Stimulated activated CD4-positive, alpha-beta T cell treated with anti-CD3 and anti-CD28 coated beads, Interleukin-4, amount 100 ng/mL, for 24 hours (primary cell): Measurements from ENCODE around the gene MRO.

Source experiments
- DNase-seq: peaks from one replicate; pipeline ENCODE4 v3.0.0-alpha.2; 2020

MRO gene

DNA sequence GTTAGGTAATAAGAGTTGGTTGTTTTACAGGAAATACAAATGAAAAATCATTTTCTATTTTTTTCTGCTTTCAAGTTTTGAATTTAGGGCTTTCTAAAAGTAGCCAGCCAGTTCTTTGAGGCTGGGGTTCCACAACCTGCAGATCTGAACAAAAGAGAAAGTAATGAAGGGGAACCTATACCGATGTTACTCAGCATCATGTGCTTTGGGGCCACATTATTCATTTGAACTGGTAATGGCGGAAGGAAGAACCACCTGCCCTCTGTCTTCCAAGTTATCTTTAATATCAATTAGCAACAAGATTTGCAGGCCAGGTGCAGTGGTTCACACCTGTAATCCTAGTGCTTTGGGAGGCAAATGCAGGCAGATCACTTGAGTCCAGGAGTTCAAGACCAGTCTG is 12.9 kb upstream of the MRO start:
- no peak for DNase-seq

DNA sequence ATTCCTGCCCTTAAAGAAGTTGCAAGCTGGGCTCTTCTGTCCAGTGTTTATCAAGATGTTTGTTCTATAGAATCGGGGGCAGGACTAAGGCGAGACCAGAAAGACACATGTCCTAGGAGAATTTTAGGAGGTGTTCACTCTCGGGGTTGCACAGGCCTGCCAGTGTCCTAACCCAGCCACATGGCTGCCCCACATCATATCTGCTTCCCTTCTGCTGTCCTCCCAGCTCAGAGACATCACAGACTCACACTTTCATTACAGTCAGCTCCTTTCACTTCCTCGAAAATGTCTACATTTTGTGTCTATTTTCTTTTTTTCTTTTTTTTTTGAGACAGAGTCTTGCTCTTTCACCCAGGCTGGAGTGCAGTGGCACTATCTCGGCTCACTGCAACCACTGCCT is 10.7 kb upstream of the MRO start:
- DNase-seq, result no peak

DNA sequence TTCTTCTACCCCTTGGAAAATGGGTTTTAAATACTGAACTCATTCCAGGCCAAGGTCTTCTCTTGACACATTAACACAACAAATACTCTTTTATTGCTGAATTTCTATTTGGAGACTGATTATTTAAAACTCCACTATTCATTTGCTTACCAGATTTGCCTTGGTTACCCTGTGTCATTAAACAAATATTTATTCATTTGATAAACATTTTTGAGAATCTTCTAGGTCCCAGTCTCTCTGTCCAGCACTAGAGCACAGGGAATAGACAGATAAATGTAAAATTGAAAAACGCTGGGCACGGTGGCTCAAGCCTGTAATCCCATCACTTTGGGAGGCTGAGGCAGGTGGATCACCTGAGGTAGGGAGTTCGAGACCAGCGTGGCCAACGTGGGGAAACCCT is 9.8 kb upstream of the MRO start:
- DNase-seq, result no peak

DNA sequence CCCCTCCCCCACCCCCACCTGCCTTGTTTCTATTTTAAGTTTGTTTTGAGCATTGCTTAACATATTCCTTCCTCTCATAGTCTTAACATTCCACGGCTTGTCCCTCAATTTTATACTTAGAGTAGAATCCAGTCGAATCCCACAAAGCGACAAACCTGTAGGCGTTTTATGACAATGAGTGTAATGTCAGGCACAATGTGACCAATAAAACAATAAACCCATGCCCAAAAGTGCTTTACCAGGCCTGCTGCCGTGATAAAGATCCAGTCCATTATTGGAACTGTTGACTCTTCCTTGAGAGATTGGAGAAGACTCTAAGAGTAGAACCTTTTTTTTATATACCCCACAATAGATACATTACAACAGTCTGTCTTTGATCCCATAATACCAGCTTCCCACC is 6.2 kb upstream of the MRO start:
- no peak for DNase-seq

DNA sequence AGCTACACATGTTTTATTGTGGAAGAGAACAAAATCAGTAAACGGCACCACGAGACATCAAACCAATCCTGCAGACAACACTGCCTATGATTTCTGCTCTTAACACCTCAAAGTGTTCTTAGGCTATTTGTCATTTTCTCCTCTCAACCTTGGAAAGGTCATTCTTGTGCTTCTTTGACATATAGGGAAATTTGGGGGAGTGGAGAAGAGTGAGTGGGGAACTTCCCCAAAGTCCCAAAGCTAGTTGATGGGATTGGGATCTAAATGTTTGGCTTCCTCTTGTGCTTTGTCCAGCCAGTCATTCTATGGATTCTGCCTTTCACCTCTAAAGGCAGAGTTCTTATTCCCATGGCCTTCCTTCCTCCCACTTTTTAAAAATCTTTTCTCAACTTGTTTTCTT is 5.8 kb upstream of the MRO start:
- no peak for DNase-seq

DNA sequence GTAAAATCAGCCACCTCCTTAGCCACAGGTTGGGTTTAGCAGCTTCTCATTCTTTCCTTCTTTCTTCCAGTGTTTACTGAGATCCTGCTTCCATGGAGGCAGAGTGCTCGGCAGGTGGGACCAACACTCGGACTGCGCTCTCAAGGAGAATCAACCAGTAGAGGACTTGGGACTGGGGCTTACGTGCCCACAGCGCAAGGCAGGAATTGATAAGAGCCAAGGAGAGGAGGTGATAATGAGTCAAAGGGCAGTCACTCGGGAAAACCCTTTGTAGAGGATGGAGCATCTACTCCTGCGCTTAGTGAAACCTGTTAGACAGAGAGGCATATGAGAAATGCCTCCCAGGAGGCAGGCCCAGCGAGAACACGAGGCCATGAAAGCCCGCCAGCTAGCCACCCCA is 2.9 kb upstream of the MRO start:
- no peak for DNase-seq

DNA sequence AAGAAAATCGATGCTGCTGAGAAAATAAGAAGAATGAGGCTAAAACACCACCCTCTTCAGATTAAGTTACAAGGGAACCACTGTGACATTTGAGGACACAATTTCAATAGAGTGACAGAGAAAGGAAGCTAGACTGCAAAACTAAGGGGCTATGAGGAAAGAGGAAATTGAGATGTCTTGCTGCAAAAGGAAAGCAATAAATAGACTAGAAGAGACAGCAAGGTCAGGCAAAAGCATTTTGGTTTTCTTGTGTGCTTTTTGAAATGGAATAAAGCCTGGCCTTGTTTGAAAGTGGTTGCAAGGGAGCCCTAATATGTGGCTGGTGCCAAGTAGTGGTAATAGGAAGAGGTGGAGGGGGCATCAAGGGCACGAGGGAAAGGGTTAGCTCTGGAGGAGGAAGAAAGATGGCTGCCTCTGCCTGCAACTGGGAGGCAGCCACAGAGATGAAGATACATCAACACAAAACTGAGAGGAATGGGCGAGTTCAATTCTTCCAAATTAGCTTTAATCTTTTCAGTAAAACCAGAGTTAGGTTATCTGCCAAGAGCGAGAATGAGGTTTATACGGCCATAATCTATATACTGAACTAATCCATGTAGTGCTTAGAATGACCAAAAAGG is 1.2 kb upstream of the MRO start:
- DNase-seq, result no peak

DNA sequence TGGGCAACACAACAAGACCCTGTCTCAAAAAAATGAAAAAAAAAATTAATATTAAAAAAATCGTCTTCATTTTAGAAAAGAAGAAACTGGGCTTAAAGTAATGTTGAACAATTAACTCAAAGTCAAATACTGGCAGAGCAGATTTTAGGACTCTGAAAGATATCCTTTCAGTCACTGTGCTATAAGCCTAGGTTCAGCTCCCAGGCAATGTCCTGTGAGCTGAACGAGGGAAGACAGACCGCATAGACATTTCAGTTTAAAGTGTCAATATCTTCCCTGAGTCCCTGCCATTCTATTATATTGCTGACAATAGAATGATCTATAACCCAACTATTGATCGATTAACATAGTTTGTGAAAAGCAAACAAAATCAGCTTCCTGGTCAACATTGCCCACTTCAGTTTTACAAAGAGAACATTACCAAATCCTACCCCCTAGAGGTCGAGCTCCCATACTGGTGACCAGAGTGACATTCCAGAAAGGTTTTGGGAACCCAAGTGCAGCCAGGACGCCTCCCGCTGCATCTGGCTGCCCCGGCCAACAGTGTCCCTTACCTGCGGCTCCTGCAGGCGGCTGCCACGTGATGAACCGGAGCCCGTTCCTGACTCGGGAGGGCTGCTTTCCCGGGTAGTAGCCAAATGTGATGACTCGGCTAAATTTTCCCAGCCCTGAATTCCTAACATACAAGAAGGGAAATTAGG is 639 bp downstream of the MRO start:
- no peak for DNase-seq

DNA sequence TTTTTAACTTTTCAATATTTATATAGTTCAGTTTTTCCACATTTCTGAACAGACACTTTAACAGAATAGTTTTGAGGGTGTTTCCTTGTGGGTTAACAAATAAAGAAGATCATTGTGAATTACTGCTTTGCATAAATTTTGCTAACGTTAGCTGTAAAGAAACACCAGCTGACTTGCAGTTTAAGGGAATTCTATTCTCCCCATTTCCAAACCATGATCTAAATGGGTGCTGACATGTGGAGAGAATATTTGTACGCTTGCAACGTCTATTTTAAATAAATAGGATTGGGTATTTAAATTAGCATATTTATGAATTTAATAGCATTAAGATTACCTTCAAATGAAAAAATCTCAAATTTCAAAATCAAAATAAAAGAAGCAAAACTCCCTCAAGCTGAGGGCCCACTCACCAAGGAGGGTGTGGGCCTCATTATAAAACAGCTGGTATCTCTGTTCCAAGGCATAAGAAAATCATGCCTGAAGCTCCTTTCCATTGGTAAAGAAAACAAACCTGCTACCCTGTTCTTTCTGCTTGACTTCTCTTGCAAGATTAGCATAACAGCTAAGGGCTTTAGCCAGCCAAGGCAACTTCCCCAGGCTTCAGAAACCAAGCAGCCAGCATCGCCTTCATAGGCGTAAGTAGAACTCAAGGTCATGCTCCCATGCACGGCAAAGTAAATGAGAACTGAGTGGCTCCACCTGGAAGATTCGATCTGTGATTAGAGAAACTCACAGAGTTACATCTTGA is 3.2 kb downstream of the MRO start:
- DNase-seq, result no peak

DNA sequence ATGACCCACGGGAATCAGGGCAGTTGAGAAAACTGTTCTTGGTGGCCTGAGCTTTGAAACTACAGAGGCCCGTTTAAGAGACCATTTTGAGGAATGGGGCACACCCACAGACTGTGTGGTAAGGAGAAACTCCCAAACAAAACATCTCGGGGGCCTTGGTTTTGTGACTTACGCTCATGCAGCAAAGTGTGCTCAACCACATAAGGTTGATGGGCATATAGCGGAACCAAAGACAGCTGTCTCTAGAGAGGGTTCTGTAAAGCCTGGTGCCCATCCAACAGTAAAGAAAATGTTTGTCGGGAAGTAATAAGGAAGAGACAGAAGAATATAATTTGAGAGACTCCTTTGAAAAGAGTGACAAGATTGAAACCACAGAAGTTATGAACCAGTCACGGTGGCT is 5.4 kb downstream of the MRO start:
- no peak for DNase-seq

DNA sequence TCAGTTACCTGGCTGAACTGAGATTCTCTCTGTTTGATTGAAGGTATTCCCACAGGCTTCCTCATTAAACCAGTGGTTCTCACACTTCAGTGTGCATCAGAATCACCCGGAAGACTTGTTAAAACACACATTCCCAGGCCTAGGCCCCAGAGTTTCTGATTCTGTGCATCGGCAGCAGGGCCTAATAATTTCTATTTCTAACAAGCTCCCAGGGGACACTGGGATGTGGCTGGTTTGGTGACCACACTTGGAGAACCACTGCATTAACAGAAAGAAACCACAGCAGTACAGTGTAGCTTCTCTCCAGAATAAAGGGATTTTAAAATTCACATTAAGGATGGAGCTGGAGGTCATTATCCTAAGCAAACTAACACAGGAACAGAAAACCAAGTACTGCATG is 6.5 kb downstream of the MRO start:
- no peak for DNase-seq

DNA sequence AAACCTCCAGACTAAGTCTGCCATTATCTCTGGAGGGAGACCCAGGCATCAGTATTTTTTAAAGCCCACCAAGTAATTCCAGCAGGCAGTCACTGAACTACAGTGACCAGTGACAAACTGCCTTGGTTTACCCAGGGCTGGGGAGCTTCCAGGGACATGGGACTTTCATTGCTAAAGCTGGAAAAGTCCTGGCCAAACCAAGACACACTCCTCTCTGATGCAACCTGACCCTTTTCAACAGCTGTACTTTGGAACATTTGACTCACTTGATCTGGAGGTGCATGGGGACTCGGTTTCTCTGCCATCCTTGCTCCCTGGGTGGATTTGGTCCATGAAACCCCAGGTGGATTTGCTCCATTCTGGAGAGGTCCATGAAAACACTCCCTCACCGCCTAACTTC is 7.0 kb downstream of the MRO start:
- DNase-seq, result no peak

DNA sequence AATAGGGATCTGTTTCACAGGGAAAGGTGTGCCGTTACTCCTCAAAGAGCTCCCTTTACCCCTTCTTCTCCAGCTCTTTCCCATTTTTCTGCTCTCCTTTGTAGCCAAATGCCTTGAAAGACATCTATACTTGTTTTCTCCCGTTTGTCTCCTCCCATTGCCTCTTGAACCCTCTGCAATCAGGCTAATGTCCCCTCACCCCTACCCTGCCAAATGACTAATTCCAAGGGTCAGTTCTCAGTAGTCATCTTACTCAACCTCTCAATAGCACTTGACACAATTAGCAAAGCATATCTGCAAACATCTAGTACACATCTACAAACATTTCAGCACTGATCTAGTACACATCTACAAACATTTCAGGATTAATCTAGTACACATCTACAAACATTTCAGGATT is 12.6 kb downstream of the MRO start:
- DNase-seq, result no peak

DNA sequence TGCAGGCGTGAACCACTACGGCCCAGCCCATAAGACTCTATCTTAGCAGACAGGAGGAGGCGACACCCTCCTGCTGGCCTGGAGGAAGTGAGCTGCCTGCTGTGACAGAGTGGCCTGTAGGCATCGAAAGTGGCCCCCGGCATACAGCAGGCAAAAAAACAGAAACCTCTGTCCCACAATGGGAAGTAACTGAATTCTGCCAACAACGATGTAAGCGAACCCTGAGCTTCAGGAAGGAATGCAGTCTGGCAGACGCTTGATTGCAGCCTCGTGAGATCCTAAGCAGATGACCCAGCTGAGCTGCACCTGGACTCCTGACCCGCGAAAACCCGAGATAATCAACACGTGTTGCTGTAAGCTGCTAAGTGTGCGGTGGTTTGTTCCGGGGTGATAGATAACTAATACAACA is 13.6 kb downstream of the MRO start:
- no peak for DNase-seq

DNA sequence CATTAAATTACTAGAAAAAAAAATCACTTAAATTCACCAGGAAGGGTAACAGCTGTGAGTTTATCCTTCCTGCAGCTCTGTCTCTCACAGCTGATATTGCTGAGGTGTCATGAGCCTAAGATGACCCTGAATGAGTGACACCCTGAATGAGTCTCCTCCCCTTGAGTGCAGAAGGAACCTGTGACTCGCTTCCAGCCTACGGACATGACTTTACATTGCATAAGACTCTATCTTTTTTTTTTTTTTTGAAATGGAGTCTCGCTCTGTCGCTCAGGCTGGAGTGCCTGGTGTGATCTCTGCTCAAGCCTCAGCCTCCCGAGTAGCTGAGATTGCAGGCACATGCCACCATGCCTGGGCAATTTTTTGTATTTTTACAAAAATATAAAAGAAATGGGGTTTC is 14.1 kb downstream of the MRO start:
- DNase-seq, result peak; percentile 7

DNA sequence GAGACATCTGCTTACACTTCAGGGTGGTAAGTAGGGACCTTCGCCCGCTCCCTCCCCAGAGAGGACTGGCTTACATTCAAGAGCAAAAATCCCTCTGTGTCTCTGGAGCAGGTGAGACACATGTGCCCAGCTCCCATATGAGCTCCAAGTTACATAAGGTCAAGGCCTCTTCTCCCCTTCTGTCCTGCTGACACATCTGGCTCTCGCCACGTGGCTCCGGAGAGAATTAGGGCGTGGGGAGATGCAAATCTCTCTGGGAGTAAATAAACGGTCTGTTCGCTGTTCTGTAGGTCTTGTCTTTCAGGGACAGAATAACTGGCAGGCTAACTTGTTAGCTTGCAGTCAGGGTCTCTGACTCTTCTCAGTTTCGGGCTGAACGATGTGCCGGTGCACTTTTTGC is 16.2 kb downstream of the MRO start:
- no peak for DNase-seq

DNA sequence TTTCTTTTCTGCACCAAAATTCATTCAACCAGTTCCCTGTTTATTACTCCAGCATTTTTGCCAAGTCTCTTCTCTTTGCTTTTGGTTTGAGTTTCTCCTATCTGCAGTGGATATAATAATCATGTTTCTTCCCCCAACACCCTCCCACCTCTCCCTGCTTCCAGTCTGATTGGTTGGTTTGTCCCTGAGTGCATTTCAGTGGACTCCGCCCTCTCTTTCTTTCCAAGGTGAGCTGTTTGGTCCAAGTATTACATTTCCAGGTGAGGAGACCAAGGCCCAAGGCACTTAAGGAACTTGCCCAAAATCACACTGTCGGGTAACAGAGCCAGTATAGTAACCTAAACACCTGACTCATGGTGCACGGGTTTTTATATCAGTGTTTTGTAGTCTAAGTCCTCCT is 17.7 kb downstream of the MRO start:
- DNase-seq, result no peak

DNA sequence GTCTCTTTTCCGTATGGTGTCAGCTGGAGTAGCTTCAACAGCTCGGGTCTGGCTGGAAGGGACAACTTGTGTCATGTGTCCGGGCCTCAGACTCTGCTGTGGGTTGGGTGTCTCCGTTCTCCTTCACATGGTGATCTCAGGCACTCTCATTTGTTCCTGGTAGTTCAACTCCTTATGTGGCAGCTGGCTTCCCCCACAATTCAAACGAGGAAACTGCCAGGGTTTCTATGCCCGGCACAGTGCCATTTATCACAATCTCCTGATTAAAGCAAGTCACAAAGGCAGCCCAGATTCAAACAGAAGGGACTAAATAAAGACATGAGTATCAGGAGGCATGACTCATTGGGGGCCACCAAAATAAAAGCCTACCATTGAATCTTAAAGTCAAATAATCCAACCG is 22.7 kb downstream of the MRO start:
- DNase-seq, result no peak

DNA sequence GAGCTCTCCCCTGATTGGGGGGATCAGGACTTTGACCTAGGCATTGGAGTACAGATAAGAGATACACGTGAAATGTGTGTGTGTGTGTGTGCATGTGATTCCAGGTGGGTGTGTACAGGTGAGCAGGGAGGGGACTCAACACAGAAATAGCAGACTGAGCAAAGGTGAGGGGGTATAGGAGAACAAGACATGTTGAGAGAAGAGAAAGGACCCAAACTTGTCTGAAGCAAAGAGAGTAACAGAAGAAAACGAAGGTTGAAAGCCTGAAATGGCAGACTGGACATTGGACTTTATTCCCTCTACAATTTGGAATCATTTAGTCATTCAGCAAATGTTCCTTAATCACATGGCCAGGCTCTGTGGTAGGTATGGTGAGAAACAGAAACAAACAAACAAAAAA is 23.3 kb downstream of the MRO start:
- DNase-seq, result no peak

DNA sequence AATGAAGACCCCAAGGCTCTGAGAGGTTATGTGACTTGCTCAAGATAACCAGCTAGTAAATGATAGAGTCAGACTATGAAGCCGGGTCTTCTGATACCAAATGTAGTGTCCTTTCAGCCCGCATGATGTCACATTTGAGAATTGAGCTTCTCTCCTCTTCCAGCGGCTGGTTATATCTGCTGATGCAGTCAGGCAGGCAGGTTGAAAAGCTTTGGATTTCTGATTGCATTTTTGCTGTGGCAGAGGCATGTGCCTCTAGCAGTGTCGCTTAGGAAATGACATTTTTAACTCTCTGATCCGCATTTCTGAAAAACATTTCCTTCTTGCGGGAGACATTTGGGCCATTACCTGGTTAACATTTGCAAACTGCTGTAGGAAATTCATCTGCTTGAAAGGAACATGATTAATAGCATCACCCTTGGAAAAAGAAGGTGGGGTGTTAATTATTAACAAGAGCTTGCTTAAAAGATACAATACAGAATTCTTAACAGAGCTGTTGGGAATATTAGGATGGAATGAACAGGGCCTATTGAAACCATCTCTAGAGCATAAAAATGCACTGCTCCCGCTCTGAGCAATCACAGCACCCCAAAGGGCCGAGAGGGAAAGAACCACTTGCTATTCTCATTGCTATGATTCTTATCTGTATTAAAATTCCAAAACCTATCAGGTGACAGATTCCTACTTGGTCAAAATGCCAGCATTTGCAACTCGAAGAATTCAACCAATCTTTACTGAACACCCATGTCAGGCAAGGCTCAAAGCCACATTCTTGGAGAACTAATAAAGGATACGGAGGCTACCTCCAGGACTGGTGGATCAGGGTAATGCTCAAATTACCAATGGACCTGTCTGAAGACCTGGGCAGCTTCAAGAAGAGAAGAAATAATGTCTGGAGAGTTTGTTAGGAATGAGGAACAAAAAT is 25.9 kb downstream of the MRO start:
- DNase-seq, result no peak

DNA sequence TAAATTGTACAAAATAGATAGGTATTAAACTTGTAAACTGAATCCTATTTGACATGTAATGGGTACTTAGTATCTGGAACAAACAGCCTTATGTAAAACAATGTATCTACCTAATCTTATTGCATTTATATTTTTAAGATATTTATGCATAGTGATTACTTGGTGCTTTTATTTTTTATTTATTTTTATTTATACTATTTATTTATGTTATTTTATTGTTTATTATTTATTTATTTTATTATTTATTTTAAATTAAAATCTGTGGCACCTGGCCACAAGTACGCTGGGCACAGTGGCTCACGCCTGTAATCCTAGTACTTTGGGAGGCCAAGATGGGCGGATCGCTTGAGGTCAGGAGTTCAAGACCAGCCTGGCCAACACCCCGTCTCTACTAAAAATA is 26.9 kb downstream of the MRO start:
- no peak for DNase-seq

DNA sequence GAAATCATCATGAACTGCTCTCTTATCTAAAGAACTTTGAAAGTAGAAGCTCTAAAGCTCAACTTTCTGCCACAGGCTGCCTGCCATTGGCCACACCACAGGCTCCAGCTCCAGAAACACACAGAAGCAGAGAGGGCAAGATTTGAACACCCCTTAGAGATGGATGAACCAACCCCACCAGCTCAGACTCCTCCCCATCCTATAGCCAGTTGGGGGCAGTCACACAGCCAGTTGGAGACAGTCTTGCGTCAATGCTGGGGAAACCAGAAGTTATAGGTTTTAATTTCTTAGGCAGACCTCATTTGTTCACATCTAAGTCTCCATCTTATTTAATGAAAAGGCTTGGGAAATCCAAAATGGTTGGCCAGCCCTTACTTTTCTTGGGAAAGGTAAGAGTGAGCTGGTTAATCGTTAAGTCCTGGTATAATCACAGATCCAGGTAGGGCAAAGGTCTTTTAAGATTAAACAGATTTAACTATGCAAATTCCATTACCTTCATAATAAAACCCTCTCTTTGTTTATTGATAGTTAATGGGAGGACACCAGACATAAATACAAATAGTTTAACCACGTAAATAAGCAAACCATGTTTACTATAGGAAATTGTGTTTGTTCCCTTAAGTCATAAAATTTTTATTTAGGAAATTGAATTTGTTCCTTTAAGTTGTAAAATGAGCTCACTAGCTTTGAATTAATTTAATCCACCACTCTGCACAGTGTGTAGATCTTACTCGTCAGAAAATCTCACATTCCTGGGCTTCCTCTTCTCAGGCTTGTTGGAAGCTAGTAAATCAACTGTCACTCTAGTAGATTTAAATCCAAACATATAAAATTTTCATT is 28.0 kb downstream of the MRO start:
- DNase-seq, result no peak

DNA sequence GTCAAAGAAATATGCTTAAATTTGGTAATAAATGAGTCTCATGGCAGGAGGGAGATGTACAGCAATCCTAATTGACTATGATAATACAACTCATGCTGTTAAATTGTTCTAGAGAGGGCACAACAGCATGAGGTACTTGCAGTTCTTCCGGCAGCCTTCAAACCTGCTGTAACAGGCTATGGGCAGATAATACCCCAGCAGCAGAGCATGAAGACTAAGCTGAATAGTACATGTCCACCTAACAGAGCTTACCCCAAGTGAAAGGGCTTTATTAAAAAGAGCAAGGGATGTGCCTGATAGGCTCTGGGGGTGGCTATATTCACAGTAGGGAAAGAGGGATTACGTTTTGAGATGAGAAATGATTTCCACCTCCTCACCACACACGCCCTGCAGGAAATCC is 28.9 kb downstream of the MRO start:
- DNase-seq, result no peak
